Large intestine (tissue), 3 donors: ENCODE results near the gene TREH. TPM values are rescaled to one million over a fixed set of nuclear protein-coding genes. Genes with fewer than 3 reads are reported as not detected.

Experiments used
- DNase-seq, 2 donors: peaks; one replicate each; pipeline versions ENCODE4 v3.0.0 to v3.0.0-alpha.2; 2013
- H3K27ac ChIP-seq: one replicate; pipeline ENCODE4 v1.5.1; 2013; ENCODE audit warnings: low read length
- H3K27me3 ChIP-seq: 2 replicates; pipeline ENCODE4 v1.6.1; 2013; ENCODE audit warnings: low read length; ENCODE audit not compliant: control insufficient read depth, insufficient read depth
- H3K36me3 ChIP-seq: 2 replicates; pipeline ENCODE4 v1.6.1; 2013; ENCODE audit warnings: low read length; ENCODE audit not compliant: control insufficient read depth, insufficient read depth
- H3K4me1 ChIP-seq: one replicate; pipeline ENCODE4 v1.6.1; 2013; ENCODE audit warnings: low read length; ENCODE audit not compliant: control insufficient read depth, insufficient read depth
- H3K4me3 ChIP-seq: one replicate; pipeline ENCODE4 v1.5.1; 2013; ENCODE audit warnings: low read length
- H3K9me3 ChIP-seq: one replicate; pipeline ENCODE4 v1.6.1; 2013; ENCODE audit warnings: mild to moderate bottlenecking, low read depth, low read length, moderate library complexity; ENCODE audit not compliant: control insufficient read depth
- WGBS: methylation state at CpG from one replicate; pipeline ENCODE4 v1.1.5; 2013; ENCODE audit warnings: low lambda C conversion rate; ENCODE audit not compliant: insufficient coverage; 5-methylcytosine and 5-hydroxymethylcytosine counted together
- polyA plus RNA-seq: library from polyadenylated mRNA; unstranded; fragments of 120-200 nt; gene quantifications from one replicate; pipeline ENCODE4 v1.2.1, GENCODE V29; 2013

TREH gene
- polyA plus RNA-seq, 1 donor = 74.4 TPM

DNA sequence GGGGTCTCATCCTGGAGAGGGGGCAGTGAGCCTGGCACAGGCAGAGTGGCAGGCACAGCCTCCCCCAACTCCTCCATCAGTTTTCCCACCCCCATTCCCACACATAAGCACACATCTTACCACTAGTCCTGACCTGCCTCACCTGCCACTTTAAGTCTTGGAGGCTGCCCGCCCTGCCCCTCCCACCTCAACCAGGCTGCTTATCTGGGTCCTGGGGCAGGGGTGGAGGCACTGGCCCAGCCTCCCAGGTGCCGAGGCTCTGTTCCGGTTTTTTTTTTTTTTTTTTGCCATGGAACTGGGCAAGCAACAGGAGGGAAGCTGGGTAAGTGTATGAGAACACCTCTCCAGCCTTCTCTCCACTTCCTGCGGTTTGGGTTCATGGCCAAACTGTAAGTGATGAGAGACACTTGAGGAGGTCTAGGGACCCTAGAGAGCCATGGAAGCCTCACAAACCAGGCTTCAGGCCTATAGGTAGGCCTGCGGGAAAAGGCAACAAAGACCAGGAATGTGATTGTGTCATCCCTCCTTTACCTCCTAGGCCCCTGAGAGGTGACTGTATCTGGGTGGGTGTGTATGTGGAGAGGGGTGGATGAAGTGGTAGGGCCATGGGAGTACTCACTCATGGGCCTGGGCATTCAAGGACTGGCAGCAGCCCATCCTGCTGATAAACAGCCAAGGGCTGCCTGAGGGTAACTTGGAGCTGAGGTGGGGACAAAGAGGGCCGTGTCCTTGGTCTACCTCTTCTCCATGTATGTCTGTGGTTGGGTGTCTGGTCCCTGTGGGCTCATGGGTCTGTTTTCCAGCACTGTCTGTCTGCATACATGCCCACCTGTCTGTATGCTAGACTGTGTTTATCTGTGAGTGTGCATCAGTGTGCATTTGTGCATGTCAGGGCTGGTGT is 49.4 kb downstream of the TREH start:
- peaks cover 26% of the 10 kb centered on the region for H3K36me3 ChIP-seq
- H3K4me1 ChIP-seq = peaks cover 48% of the 10 kb centered on the region
- DNase-seq = no peak
- H3K9me3 ChIP-seq = no peaks in the 10 kb centered on the region
- no peak overlapping the region for H3K27ac ChIP-seq
- WGBS = no CpG with 5 or more reads among the region's 6 CpGs
- H3K4me3 ChIP-seq = no peak overlapping the region
- no peaks in the 10 kb centered on the region for H3K27me3 ChIP-seq

- no CpG with 5 or more reads among the region's 5 CpGs for WGBS
These were observed 50.4 kb downstream of the TREH start for GRCh38 chr11:118628861-118629549.

GRCh38 chr11:118628432-118628831 is 51.0 kb downstream of the TREH start:
- peaks cover 30% of the 10 kb centered on the region for H3K36me3 ChIP-seq
- no peaks in the 10 kb centered on the region for H3K9me3 ChIP-seq
- no peak overlapping the region for H3K4me3 ChIP-seq
- no CpG with 5 or more reads among the region's 13 CpGs for WGBS
- peaks cover 33% of the 10 kb centered on the region for H3K4me1 ChIP-seq
- no peak overlapping the region for H3K27ac ChIP-seq
- no peaks in the 10 kb centered on the region for H3K27me3 ChIP-seq
- DNase-seq = no peak

More at GRCh38 chr11:118628861-118629549, 50.4 kb downstream of the TREH start:
- peaks cover 30% of the 10 kb centered on the region for H3K36me3 ChIP-seq
- no peak for DNase-seq
- H3K9me3 ChIP-seq = no peaks in the 10 kb centered on the region
- H3K27me3 ChIP-seq = no peaks in the 10 kb centered on the region
- H3K4me1 ChIP-seq = peaks cover 38% of the 10 kb centered on the region
- no peak overlapping the region for H3K27ac ChIP-seq
- no peak overlapping the region for H3K4me3 ChIP-seq

- WGBS = 100% methylated on average over 2 of the region's 20 CpGs
- Histone ChIP-seq H3K9me3 (no peaks in the 10 kb centered on the region), H3K4me3 (no peak overlapping the region), H3K4me1 (peaks cover 32% of the 10 kb centered on the region), H3K27me3 (no peaks in the 10 kb centered on the region), H3K27ac (no peak overlapping the region), H3K36me3 (peaks cover 30% of the 10 kb centered on the region)
- DNase-seq = no peak
These were observed 51.4 kb downstream of the TREH start for GRCh38 chr11:118628031-118628430.

- WGBS = no CpG with 5 or more reads among the region's 10 CpGs
These were observed 51.9 kb downstream of the TREH start for GRCh38 chr11:118627566-118627965.

DNA sequence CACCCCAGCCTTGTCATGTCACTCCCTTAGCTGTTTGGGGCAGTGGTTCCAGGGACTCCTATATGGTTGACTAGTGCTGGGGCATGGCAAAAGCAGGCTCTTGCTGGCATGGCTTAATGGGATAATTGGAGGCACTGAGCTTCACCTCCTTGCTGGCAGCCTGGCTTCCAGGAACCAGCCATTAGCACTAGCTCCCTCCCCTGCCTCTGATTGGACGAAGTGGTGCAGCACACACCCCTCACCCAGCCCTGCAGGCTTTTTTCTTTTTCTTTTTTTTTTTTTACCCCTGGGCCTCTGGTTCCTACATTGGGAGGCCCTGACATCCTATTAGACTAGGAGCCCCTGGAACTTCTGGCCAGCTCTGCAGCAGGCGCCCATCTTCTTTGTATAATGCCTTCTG is 53.5 kb downstream of the TREH start:
- Histone ChIP-seq H3K4me1 (peaks cover 16% of the 10 kb centered on the region), H3K4me3 (no peak overlapping the region), H3K27me3 (no peaks in the 10 kb centered on the region), H3K36me3 (peaks cover 25% of the 10 kb centered on the region), H3K9me3 (no peaks in the 10 kb centered on the region), H3K27ac (no peak overlapping the region)
- no CpG with 5 or more reads among the region's 2 CpGs for WGBS
- no peak for DNase-seq

More at GRCh38 chr11:118627566-118627965, 51.9 kb downstream of the TREH start:
- H3K36me3 ChIP-seq = peaks cover 29% of the 10 kb centered on the region
- DNase-seq = no peak
- H3K9me3 ChIP-seq = no peaks in the 10 kb centered on the region
- no peaks in the 10 kb centered on the region for H3K27me3 ChIP-seq
- H3K4me1 ChIP-seq = peaks cover 31% of the 10 kb centered on the region
- H3K4me3 ChIP-seq = no peak overlapping the region
- H3K27ac ChIP-seq = no peak overlapping the region

DNA sequence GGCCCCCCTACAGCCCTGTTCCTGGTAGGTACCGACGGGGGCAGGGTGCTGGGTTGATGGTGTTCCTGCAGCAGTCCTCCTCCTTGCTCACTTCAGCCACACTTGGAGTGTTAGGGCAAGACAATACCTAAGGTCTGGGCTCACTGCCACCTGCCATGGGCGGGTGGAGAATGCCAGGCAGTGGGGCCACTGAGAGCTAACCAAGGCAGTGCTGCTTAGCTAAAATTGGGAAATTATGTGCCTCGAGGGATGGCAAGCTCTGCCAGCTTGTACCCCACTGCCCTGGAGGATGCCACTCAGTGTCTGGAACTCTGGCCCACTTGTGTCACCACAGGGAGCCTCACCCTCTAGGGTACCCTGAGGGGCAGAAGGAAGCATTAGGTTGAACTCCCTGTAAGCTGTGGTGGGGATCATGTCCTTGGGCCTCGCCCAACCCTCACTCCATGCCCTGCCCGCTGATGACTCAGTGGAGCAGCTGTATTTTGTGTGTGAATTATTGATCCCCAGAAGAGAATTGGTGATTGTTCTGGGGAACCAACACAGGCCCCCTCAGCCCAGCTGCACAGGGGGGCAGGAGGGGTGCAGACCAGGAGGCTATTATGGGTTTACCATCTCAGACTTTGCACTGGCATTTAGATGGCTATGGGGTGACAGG is 54.3 kb downstream of the TREH start:
- no peaks in the 10 kb centered on the region for H3K9me3 ChIP-seq
- H3K27me3 ChIP-seq = no peaks in the 10 kb centered on the region
- H3K4me3 ChIP-seq = no peak overlapping the region
- H3K36me3 ChIP-seq = peaks cover 22% of the 10 kb centered on the region
- DNase-seq = no peak
- WGBS = no CpG with 5 or more reads among the region's 6 CpGs
- peaks cover 19% of the 10 kb centered on the region for H3K4me1 ChIP-seq
- H3K27ac ChIP-seq = no peak overlapping the region

DNA sequence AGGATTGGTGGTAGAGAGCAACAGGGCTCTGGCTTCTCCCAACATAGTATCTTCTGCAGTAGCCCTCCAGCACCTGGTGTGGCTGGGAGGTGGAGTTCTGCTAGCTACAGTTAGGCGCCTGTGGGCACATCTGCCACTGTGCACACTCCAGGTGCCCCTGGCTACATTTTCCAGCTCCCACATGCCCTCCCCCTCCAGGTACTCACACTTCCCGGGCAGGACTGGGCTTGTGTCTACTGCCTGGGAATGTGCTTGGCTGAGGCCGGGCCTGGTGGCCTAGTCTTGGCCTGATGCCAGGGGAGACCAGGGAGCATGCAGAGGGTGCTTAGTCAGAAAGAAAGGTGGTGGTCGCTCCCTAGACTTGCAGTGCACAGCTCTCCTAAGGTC is 56.2 kb downstream of the TREH start:
- peak overlapping the region; percentile 44 for H3K27ac ChIP-seq
- no CpG with 5 or more reads among the region's 4 CpGs for WGBS
- no peaks in the 10 kb centered on the region for H3K27me3 ChIP-seq
- no peaks in the 10 kb centered on the region for H3K9me3 ChIP-seq
- peaks cover 12% of the 10 kb centered on the region for H3K4me1 ChIP-seq
- no peak overlapping the region for H3K4me3 ChIP-seq
- DNase-seq = no peak
- H3K36me3 ChIP-seq = peaks cover 17% of the 10 kb centered on the region

- H3K36me3 ChIP-seq = peaks cover 11% of the 10 kb centered on the region
- WGBS = no CpG with 5 or more reads among the region's 9 CpGs
- peaks cover 17% of the 10 kb centered on the region for H3K4me1 ChIP-seq
- H3K27me3 ChIP-seq = no peaks in the 10 kb centered on the region
- H3K4me3 ChIP-seq = peak overlapping the region; percentile 40
- peak overlapping the region; percentile 56 for H3K27ac ChIP-seq
- H3K9me3 ChIP-seq = no peaks in the 10 kb centered on the region
- DNase-seq = no peak
These were observed 56.8 kb downstream of the TREH start for GRCh38 chr11:118622376-118623268.
